SU-DHL-6 (cell line): ENCODE data around the gene TRPM2.

Experiments used
- CTCF ChIP-seq: fragments of 200-600 bp; sonication (generic); IDR thresholded peaks from one replicate; pipeline ENCODE4 v1.5.1; 2017; ENCODE audit warnings: antibody characterized with exemption, mild to moderate bottlenecking, low read length, moderate library complexity; ENCODE audit not compliant: insufficient read depth, poor library complexity, severe bottlenecking
- EZH2phosphoT487 ChIP-seq: fragments of 200-600 bp; sonication (generic), shearing (Covaris generic); conservative IDR thresholded peaks from 2 replicates; pipeline ENCODE4 v1.6.1; 2018; ENCODE audit warnings: mild to moderate bottlenecking, antibody characterized with exemption, low read length, moderate library complexity, mixed read lengths

DNA sequence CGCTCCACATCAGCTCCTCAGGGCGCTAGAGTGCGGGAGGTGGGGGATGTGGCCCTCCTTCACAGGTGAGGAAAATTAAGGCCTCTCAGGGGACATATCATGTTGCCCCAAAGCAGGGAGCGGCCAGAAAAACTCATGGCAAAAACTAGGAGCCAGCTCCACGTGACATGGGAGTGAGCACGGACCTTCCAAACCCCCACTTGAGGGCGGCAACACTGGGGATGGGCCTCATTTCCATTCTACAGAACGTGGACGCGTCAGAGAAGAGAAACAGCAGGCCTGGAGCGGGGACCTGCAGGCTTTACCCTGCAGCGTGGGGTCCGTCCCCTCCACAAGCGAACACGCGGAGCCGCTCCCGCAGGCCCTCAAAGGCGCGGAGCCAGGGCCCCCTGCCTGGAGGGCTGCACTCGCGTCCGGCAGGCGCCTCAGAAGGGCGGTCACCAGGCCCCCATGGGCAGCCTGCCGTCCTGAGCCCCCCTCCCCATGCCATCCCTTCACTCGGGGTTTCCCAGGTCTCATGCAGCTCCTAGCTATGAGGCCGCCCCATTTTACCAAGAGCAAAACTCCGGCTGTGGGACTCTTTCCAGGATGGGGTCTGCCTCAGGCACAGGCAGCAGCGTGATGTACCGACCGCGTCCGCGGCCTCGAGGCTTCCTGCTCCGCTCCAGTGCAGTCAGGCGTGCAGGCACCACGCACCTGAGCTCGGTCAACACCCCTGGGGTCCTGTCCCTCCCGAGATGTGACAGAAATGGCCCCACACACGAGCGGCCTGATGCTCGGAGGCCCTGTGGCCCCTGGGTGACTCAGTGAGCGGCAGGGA lies 19.7 kb upstream of the TRPM2 start:
- TF ChIP-seq CTCF (no peak), EZH2phosphoT487 (no peak)
